Neural progenitor cell (in vitro differentiated cells): ENCODE data around the gene BTK.

Source experiments
- CTCF ChIP-seq: fragments of 200-600 bp; sonication (generic); IDR thresholded peaks from 2 replicates; pipeline ENCODE4 v1.5.1; 2017; ENCODE audit warnings: antibody characterized with exemption, mild to moderate bottlenecking
- EZH2 ChIP-seq: fragments of 200-600 bp; sonication (generic); IDR thresholded peaks from 2 replicates; pipeline ENCODE4 v1.6.1; 2017; ENCODE audit warnings: antibody characterized with exemption, mild to moderate bottlenecking, moderate library complexity

- no peak for TF ChIP-seq CTCF
- no peak for TF ChIP-seq EZH2
Observed at GRCh38 chrX:101359966-101360365, 26.0 kb downstream of the BTK start.
